ENCODE results near the gene CDK11A.

The CDK11A gene

DNA sequence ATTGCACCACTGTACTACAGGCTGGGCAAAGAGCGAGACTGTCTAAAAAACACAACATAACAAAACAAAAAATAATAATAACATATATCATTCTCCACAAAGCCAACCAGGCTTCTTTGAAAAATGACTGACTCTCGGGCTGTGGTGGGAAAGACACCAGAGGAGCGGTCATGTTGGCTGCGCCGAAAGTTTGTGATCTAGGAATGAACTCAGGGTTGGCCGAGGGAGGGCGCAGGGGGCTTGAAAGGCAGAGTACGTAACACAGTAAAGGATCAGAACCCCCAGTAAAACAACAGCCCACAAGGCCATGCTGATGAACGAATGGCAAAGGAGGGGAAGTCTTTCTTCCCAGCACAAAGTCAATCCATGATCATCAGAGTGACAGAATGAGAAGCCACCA is 36.3 kb downstream of the CDK11A start:
- Histone ChIP-seq H3K4me2 (ENCODE audit: low read length) (no peak overlapping the region), H3K4me3 (ENCODE audit: low read depth, low read length) (no peak overlapping the region), H3K9ac (no peak overlapping the region), H3K36me3 (ENCODE audit: control insufficient read depth, insufficient read depth, low read length) (no peaks in the 10 kb centered on the region), H3K9me3 (ENCODE audit: control insufficient read depth, low read length) (no peaks in the 10 kb centered on the region), H3K79me2 (peaks cover 13% of the 10 kb centered on the region), H2AFZ (no peak overlapping the region), H3K27me3 (ENCODE audit: control insufficient read depth, insufficient read depth, low read length) (no peaks in the 10 kb centered on the region), H3K27ac (no peak overlapping the region), H3K4me1 (no peaks in the 10 kb centered on the region)
- no peak for TF ChIP-seq CTCF (IDR thresholded peaks at IDR 0.05)

DNA sequence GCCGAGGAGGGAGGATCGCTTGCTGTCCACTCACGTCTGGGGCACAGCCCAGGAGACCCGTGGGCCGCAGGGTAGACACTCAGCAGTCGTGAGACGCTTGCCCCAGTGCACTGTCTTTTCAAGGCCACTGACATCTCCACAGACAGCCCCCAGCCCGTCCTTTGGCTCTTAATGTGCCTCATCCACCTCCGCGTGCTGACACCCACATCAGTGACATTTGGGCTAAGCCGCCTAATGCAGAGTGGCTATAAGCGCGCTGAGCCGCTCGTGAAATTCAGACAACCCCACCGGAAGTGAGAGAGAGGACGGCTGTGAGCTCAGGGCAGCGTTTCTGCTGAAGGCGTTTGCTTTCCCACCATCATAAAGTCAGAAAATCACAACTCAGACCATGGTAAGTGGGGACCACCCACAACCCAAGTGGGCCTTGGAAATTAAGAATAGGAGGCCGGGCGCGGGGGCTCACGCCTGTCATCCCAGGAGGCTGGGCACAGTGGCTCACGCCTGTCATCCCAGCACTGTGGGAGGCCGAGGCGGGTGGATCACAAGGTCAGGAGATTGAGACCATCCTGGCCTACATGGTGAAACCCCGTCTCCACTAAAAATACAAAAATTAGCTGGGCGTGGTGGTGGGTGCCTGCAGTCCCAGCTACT is 40.0 kb downstream of the CDK11A start:
- no peaks in the 10 kb centered on the region for H3K9me3 ChIP-seq (ENCODE audit: control insufficient read depth, low read length)
- H3K4me1 ChIP-seq = no peaks in the 10 kb centered on the region
- H3K79me2 ChIP-seq = peaks cover 19% of the 10 kb centered on the region
- H3K27ac ChIP-seq = no peak overlapping the region
- no peak overlapping the region for H3K4me3 ChIP-seq (ENCODE audit: low read depth, low read length)
- H3K27me3 ChIP-seq (ENCODE audit: control insufficient read depth, insufficient read depth, low read length) = no peaks in the 10 kb centered on the region
- no peak overlapping the region for H3K4me2 ChIP-seq (ENCODE audit: low read length)
- no peak overlapping the region for H3K9ac ChIP-seq
- no peaks in the 10 kb centered on the region for H3K36me3 ChIP-seq (ENCODE audit: control insufficient read depth, insufficient read depth, low read length)
- H2AFZ ChIP-seq = no peak overlapping the region
- TF ChIP-seq CTCF (IDR thresholded peaks at IDR 0.05) = no peak

- Histone ChIP-seq H3K27ac (no peak overlapping the region), H3K4me1 (no peaks in the 10 kb centered on the region), H2AFZ (no peak overlapping the region), H3K4me2 (ENCODE audit: low read length) (no peak overlapping the region), H3K27me3 (ENCODE audit: control insufficient read depth, insufficient read depth, low read length) (no peaks in the 10 kb centered on the region), H3K9me3 (ENCODE audit: control insufficient read depth, low read length) (no peaks in the 10 kb centered on the region), H3K9ac (no peak overlapping the region), H3K79me2 (peaks cover 24% of the 10 kb centered on the region), H3K36me3 (ENCODE audit: control insufficient read depth, insufficient read depth, low read length) (no peaks in the 10 kb centered on the region), H3K4me3 (ENCODE audit: low read depth, low read length) (no peak overlapping the region)
- TF ChIP-seq CTCF (IDR thresholded peaks at IDR 0.05) = no peak
These were observed 40.9 kb downstream of the CDK11A start for GRCh38 chr1:1683104-1683905.

DNA sequence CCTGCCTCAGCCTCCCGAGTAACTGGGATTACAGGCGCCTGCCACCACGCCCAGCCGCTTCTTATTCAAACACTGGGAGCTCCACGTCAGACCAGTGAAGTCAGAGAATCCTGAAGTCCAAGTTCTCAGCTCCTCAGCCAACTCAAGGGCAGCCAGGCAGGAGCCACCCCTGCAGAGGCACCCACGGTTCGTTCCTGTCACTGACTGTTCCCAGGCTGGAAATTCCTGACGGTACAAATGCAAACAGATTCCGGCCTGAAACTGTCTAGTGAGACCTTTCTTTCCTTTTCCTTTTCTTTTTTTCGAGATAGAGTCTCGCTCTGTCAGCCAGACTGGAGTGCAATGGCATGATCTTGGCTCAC is 43.3 kb downstream of the CDK11A start:
- Histone ChIP-seq H3K4me2 (ENCODE audit: low read length) (no peak overlapping the region), H3K36me3 (ENCODE audit: control insufficient read depth, insufficient read depth, low read length) (no peaks in the 10 kb centered on the region), H3K4me3 (ENCODE audit: low read depth, low read length) (no peak overlapping the region), H3K4me1 (no peaks in the 10 kb centered on the region), H3K9me3 (ENCODE audit: control insufficient read depth, low read length) (no peaks in the 10 kb centered on the region), H3K9ac (no peak overlapping the region), H3K27me3 (ENCODE audit: control insufficient read depth, insufficient read depth, low read length) (no peaks in the 10 kb centered on the region), H2AFZ (no peak overlapping the region), H3K79me2 (peaks cover 24% of the 10 kb centered on the region), H3K27ac (no peak overlapping the region)
- no peak for TF ChIP-seq CTCF (IDR thresholded peaks at IDR 0.05)

All from parathyroid adenoma (tissue), 2 donors.